ENCODE data around the gene SURF6.
"Not testable (repeated sequence)": the region's sequence is repeated elsewhere in the genome, so short reads cannot be mapped to it uniquely, and the experiment has no call there.

SURF6 gene

GRCh38 chr9:133321411-133321935 lies 14.5 kb downstream of the SURF6 start:
- TF ChIP-seq POLR2AphosphoS5 (IDR thresholded peaks at IDR 0.05; ENCODE audit: borderline replicate concordance, low read depth, low read length) (no peak), FOXP2 (optimal IDR thresholded peaks at IDR 0.05; ENCODE audit: control extremely low read depth, extremely low read length, insufficient read depth) (no peak), EZH2 (IDR thresholded peaks at IDR 0.05) (no peak)
- Histone ChIP-seq H3K9me3 (ENCODE audit: low read depth, low read length) (no peaks in the 10 kb centered on the region), H3K36me3 (ENCODE audit: insufficient read depth, low read length) (no peaks in the 10 kb centered on the region), H3K27ac (no peak overlapping the region), H3K4me3 (no peak overlapping the region), H3K9ac (ENCODE audit: insufficient read length) (no peak overlapping the region)
- no peak for DNase-seq (ENCODE audit: low read depth, low spot score)

GRCh38 chr9:133320421-133320881 lies 15.5 kb downstream of the SURF6 start:
- no peak for TF ChIP-seq EZH2 (IDR thresholded peaks at IDR 0.05)
- TF ChIP-seq FOXP2 (optimal IDR thresholded peaks at IDR 0.05; ENCODE audit: control extremely low read depth, extremely low read length, insufficient read depth), result no peak
- TF ChIP-seq POLR2AphosphoS5 (IDR thresholded peaks at IDR 0.05; ENCODE audit: borderline replicate concordance, low read depth, low read length), result no peak
- Histone ChIP-seq H3K27ac (no peak overlapping the region), H3K4me3 (no peak overlapping the region), H3K9me3 (ENCODE audit: low read depth, low read length) (no peaks in the 10 kb centered on the region), H3K9ac (ENCODE audit: insufficient read length) (no peak overlapping the region), H3K36me3 (ENCODE audit: insufficient read depth, low read length) (no peaks in the 10 kb centered on the region)
- no peak for DNase-seq (ENCODE audit: low read depth, low spot score)

GRCh38 chr9:133317551-133317950 lies 18.4 kb downstream of the SURF6 start:
- not testable (repeated sequence) for H3K36me3 ChIP-seq (ENCODE audit: insufficient read depth, low read length); H3K9me3 ChIP-seq (ENCODE audit: low read depth, low read length); H3K27ac ChIP-seq; DNase-seq (ENCODE audit: low read depth, low spot score); H3K4me3 ChIP-seq; H3K9ac ChIP-seq (ENCODE audit: insufficient read length)

GRCh38 chr9:133315997-133316396 lies 20.0 kb downstream of the SURF6 start:
- Histone ChIP-seq H3K27ac (no peak overlapping the region), H3K4me3 (no peak overlapping the region), H3K36me3 (ENCODE audit: insufficient read depth, low read length) (no peaks in the 10 kb centered on the region), H3K9ac (ENCODE audit: insufficient read length) (no peak overlapping the region), H3K9me3 (ENCODE audit: low read depth, low read length) (no peaks in the 10 kb centered on the region)
- DNase-seq (ENCODE audit: low read depth, low spot score), result no peak
- TF ChIP-seq POLR2AphosphoS5 (IDR thresholded peaks at IDR 0.05; ENCODE audit: borderline replicate concordance, low read depth, low read length), result no peak
- TF ChIP-seq FOXP2 (optimal IDR thresholded peaks at IDR 0.05; ENCODE audit: control extremely low read depth, extremely low read length, insufficient read depth), result no peak
- no peak for TF ChIP-seq EZH2 (IDR thresholded peaks at IDR 0.05)

GRCh38 chr9:133309608-133310007 lies 26.4 kb downstream of the SURF6 start:
- no peak for TF ChIP-seq POLR2AphosphoS5 (IDR thresholded peaks at IDR 0.05; ENCODE audit: borderline replicate concordance, low read depth, low read length)
- TF ChIP-seq EZH2 (IDR thresholded peaks at IDR 0.05), result no peak
- no peak for TF ChIP-seq FOXP2 (optimal IDR thresholded peaks at IDR 0.05; ENCODE audit: control extremely low read depth, extremely low read length, insufficient read depth)
- no peak overlapping the region for H3K27ac ChIP-seq
- no peak overlapping the region for H3K9ac ChIP-seq (ENCODE audit: insufficient read length)
- no peaks in the 10 kb centered on the region for H3K36me3 ChIP-seq (ENCODE audit: insufficient read depth, low read length)
- no peak overlapping the region for H3K4me3 ChIP-seq
- no peak for DNase-seq (ENCODE audit: low read depth, low spot score)
- H3K9me3 ChIP-seq (ENCODE audit: low read depth, low read length), result no peaks in the 10 kb centered on the region

- no peak overlapping the region for H3K4me3 ChIP-seq
- no peaks in the 10 kb centered on the region for H3K36me3 ChIP-seq (ENCODE audit: insufficient read depth, low read length)
- H3K27ac ChIP-seq, result no peak overlapping the region
- H3K9ac ChIP-seq (ENCODE audit: insufficient read length), result no peak overlapping the region
- DNase-seq (ENCODE audit: low read depth, low spot score), result no peak
- TF ChIP-seq EZH2 (IDR thresholded peaks at IDR 0.05) (no peak), FOXP2 (optimal IDR thresholded peaks at IDR 0.05; ENCODE audit: control extremely low read depth, extremely low read length, insufficient read depth) (no peak), POLR2AphosphoS5 (IDR thresholded peaks at IDR 0.05; ENCODE audit: borderline replicate concordance, low read depth, low read length) (no peak)
- no peaks in the 10 kb centered on the region for H3K9me3 ChIP-seq (ENCODE audit: low read depth, low read length)
Observed at GRCh38 chr9:133307301-133307700, 28.7 kb downstream of the SURF6 start.

- Histone ChIP-seq H3K27ac (no peak overlapping the region), H3K9ac (ENCODE audit: insufficient read length) (no peak overlapping the region), H3K4me3 (no peak overlapping the region), H3K9me3 (ENCODE audit: low read depth, low read length) (no peaks in the 10 kb centered on the region), H3K36me3 (ENCODE audit: insufficient read depth, low read length) (no peaks in the 10 kb centered on the region)
- no peak for TF ChIP-seq FOXP2 (optimal IDR thresholded peaks at IDR 0.05; ENCODE audit: control extremely low read depth, extremely low read length, insufficient read depth)
- no peak for TF ChIP-seq POLR2AphosphoS5 (IDR thresholded peaks at IDR 0.05; ENCODE audit: borderline replicate concordance, low read depth, low read length)
- no peak for DNase-seq (ENCODE audit: low read depth, low spot score)
Observed at GRCh38 chr9:133306242-133307204, 29.5 kb downstream of the SURF6 start.

GRCh38 chr9:133305731-133306130 lies 30.3 kb downstream of the SURF6 start:
- no peak for DNase-seq (ENCODE audit: low read depth, low spot score)
- no peaks in the 10 kb centered on the region for H3K36me3 ChIP-seq (ENCODE audit: insufficient read depth, low read length)
- H3K9me3 ChIP-seq (ENCODE audit: low read depth, low read length), result no peaks in the 10 kb centered on the region
- TF ChIP-seq EZH2 (IDR thresholded peaks at IDR 0.05) (no peak), POLR2AphosphoS5 (IDR thresholded peaks at IDR 0.05; ENCODE audit: borderline replicate concordance, low read depth, low read length) (no peak), FOXP2 (optimal IDR thresholded peaks at IDR 0.05; ENCODE audit: control extremely low read depth, extremely low read length, insufficient read depth) (no peak)
- no peak overlapping the region for H3K27ac ChIP-seq
- no peak overlapping the region for H3K9ac ChIP-seq (ENCODE audit: insufficient read length)
- no peak overlapping the region for H3K4me3 ChIP-seq
